SK-N-SH treated with all-trans-retinoic acid at 6 μM for 48 hours (cell line): ENCODE data around the gene RASIP1.

Experiments
- ATAC-seq: fragments of 200-7000 bp; cut with Tn5 transposase; 3 replicates; pipeline ENCODE4 v1.9.1; 2020; ENCODE audit warnings: mild to moderate bottlenecking, moderate library complexity
- BACH2 ChIP-seq: fragments of 250-450 bp; sonication (Bioruptor Pico); IDR thresholded peaks from 2 replicates; pipeline ENCODE4 v1.9.0; 2021; ENCODE audit warnings: mild to moderate bottlenecking, borderline replicate concordance
- CREB5 ChIP-seq: fragments of 250-450 bp; sonication (Bioruptor Pico); IDR thresholded peaks from 2 replicates; pipeline ENCODE4 v1.5.1; 2020; ENCODE audit warnings: low read depth, mild to moderate bottlenecking, moderate library complexity
- CSDC2 ChIP-seq: fragments of 250-450 bp; sonication (Bioruptor Pico); IDR thresholded peaks from 2 replicates; pipeline ENCODE4 v1.5.0; 2020; ENCODE audit warnings: mild to moderate bottlenecking, moderate library complexity
- CSRNP3 ChIP-seq: fragments of 250-450 bp; sonication (Bioruptor Pico); IDR thresholded peaks from 2 replicates; pipeline ENCODE4 v1.5.1; 2021; ENCODE audit warnings: mild to moderate bottlenecking, moderate library complexity
- ESRRG ChIP-seq: fragments of 250-450 bp; sonication (Bioruptor Pico); IDR thresholded peaks from 2 replicates; pipeline ENCODE4 v1.6.1; 2021; ENCODE audit warnings: mild to moderate bottlenecking
- GLIS3 ChIP-seq: fragments of 250-450 bp; sonication (Bioruptor Pico); IDR thresholded peaks from 2 replicates; pipeline ENCODE4 v1.5.0; 2020; ENCODE audit warnings: mild to moderate bottlenecking, moderate library complexity
- PATZ1 ChIP-seq: fragments of 250-450 bp; sonication (Bioruptor Pico); IDR thresholded peaks from 2 replicates; pipeline ENCODE4 v1.8.0; 2020; ENCODE audit warnings: mild to moderate bottlenecking, moderate library complexity, borderline replicate concordance
- POU6F1 ChIP-seq: fragments of 250-450 bp; sonication (Bioruptor Pico); IDR thresholded peaks from 2 replicates; pipeline ENCODE4 v1.8.0; 2021; ENCODE audit warnings: low read depth, mild to moderate bottlenecking, moderate library complexity, borderline replicate concordance
- PPARA ChIP-seq: fragments of 250-450 bp; sonication (Bioruptor Pico); IDR thresholded peaks from 2 replicates; pipeline ENCODE4 v1.5.0; 2020; ENCODE audit warnings: mild to moderate bottlenecking, borderline replicate concordance
- RARB ChIP-seq: fragments of 250-450 bp; sonication (Bioruptor Pico); IDR thresholded peaks from 2 replicates; pipeline ENCODE4 v1.8.0; 2021; ENCODE audit warnings: mild to moderate bottlenecking, moderate library complexity
- SNAI2 ChIP-seq: fragments of 250-450 bp; sonication (Bioruptor Pico); IDR thresholded peaks from 2 replicates; pipeline ENCODE4 v1.5.0; 2020; ENCODE audit warnings: mild to moderate bottlenecking, moderate library complexity
- TCF4 ChIP-seq: fragments of 250-450 bp; sonication (Bioruptor Pico); IDR thresholded peaks from 2 replicates; pipeline ENCODE4 v1.8.0; 2021; ENCODE audit warnings: mild to moderate bottlenecking, moderate library complexity, borderline replicate concordance
- TOX ChIP-seq: fragments of 250-450 bp; sonication (Bioruptor Pico); IDR thresholded peaks from 2 replicates; pipeline ENCODE4 v1.8.0; 2021; ENCODE audit warnings: mild to moderate bottlenecking, moderate library complexity, borderline replicate concordance
- TSHZ2 ChIP-seq: fragments of 250-450 bp; sonication (Bioruptor Pico); IDR thresholded peaks from 2 replicates; pipeline ENCODE4 v1.5.0; 2020; ENCODE audit warnings: mild to moderate bottlenecking, moderate library complexity
- ZFP3 ChIP-seq: fragments of 250-450 bp; sonication (Bioruptor Pico); IDR thresholded peaks from 2 replicates; pipeline ENCODE4 v1.5.0; 2020; ENCODE audit warnings: mild to moderate bottlenecking, moderate library complexity
- ZFP30 ChIP-seq: fragments of 450-650 bp; formaldehyde crosslinking; IDR thresholded peaks from 2 replicates; pipeline ENCODE4 v1.5.0; 2022; ENCODE audit warnings: mild to moderate bottlenecking, moderate library complexity
- ZNF565 ChIP-seq: fragments of 450-650 bp; formaldehyde crosslinking; conservative IDR thresholded peaks from 2 replicates; pipeline ENCODE4 v1.5.0; 2020; ENCODE audit warnings: low read depth, mild to moderate bottlenecking, moderate library complexity
- ZNF70 ChIP-seq: fragments of 450-650 bp; formaldehyde crosslinking; IDR thresholded peaks from 2 replicates; pipeline ENCODE4 v1.5.0; 2020; ENCODE audit warnings: mild to moderate bottlenecking, moderate library complexity
- ZNF8 ChIP-seq: fragments of 450-650 bp; formaldehyde crosslinking; IDR thresholded peaks from 2 replicates; pipeline ENCODE4 v1.5.0; 2020; ENCODE audit warnings: mild to moderate bottlenecking, moderate library complexity

RASIP1 gene

GRCh38 chr19:48683349-48683748, 57.1 kb downstream of the RASIP1 start:
- TF ChIP-seq CSRNP3 (CRISPR knock-in tag) = no peak
- no peak for TF ChIP-seq PATZ1 (CRISPR knock-in tag)
- TF ChIP-seq ZFP30 (CRISPR knock-in tag) = no peak
- TF ChIP-seq CSDC2 = no peak
- no peak for TF ChIP-seq TSHZ2 (CRISPR knock-in tag)
- TF ChIP-seq, all 23 proteins: peak for 0

GRCh38 chr19:48681127-48681470, 59.3 kb downstream of the RASIP1 start:
- no peak for ATAC-seq
- TF ChIP-seq PPARA (CRISPR knock-in tag) (no peak), BACH2 (CRISPR knock-in tag) (no peak), TCF4 (no peak), CSRNP3 (CRISPR knock-in tag) (no peak), ZNF8 (CRISPR knock-in tag) (no peak), ZFP3 (CRISPR knock-in tag) (no peak), ZNF70 (CRISPR knock-in tag) (no peak), POU6F1 (CRISPR knock-in tag) (no peak), ZFP30 (CRISPR knock-in tag) (no peak), SNAI2 (CRISPR knock-in tag) (no peak), CREB5 (no peak)
- TF ChIP-seq, all 23 proteins: peak for 0

More at GRCh38 chr19:48683349-48683748, 57.1 kb downstream of the RASIP1 start:
- ATAC-seq = no peak

- no peak for ATAC-seq
- TF ChIP-seq TOX = no peak
- TF ChIP-seq ZNF70 (CRISPR knock-in tag) = no peak
- TF ChIP-seq RARB (CRISPR knock-in tag) = no peak
- no peak for TF ChIP-seq PPARA (CRISPR knock-in tag)
- no peak for TF ChIP-seq TCF4
- TF ChIP-seq SNAI2 (CRISPR knock-in tag) = no peak
- TF ChIP-seq ZNF565 = no peak
- TF ChIP-seq GLIS3 = no peak
- TF ChIP-seq BACH2 (CRISPR knock-in tag) = no peak
- no peak for TF ChIP-seq ESRRG
- no peak for TF ChIP-seq CREB5
- TF ChIP-seq CSRNP3 (CRISPR knock-in tag) = no peak
- TF ChIP-seq TSHZ2 (CRISPR knock-in tag) = no peak
- no peak for TF ChIP-seq ZFP3 (CRISPR knock-in tag)
Observed at GRCh38 chr19:48680436-48681126, 59.8 kb downstream of the RASIP1 start.
